GM23338 (cell line): ENCODE results near the gene RBMY1B.
"Not testable (repeated sequence)": the region's sequence is repeated elsewhere in the genome, so short reads cannot be mapped to it uniquely, and the experiment has no call there.

Experiments used
- CREB1 ChIP-seq: fragments of 250-450 bp; sonication (Bioruptor Pico); IDR thresholded peaks from 2 replicates; pipeline ENCODE4 v1.5.0; 2020; ENCODE audit warnings: low read depth, mild to moderate bottlenecking, moderate library complexity
- EZH2 ChIP-seq: fragments of 200-600 bp; sonication (generic); IDR thresholded peaks from one replicate; pipeline ENCODE4 v1.8.0; 2017; ENCODE audit warnings: antibody characterized with exemption, mild to moderate bottlenecking, low read depth; ENCODE audit not compliant: unreplicated experiment
- EZH2phosphoT487 ChIP-seq: fragments of 200-600 bp; sonication (generic); IDR thresholded peaks from one replicate; pipeline ENCODE4 v1.8.1; 2018; ENCODE audit warnings: antibody characterized with exemption; ENCODE audit not compliant: unreplicated experiment
- NANOG ChIP-seq: IDR thresholded peaks from 2 replicates; pipeline ENCODE4 v1.6.1; 2016; ENCODE audit warnings: antibody characterized with exemption, borderline replicate concordance
- POLR2AphosphoS5 ChIP-seq: IDR thresholded peaks from 2 replicates; pipeline ENCODE4 v1.6.1; 2016; ENCODE audit warnings: antibody characterized with exemption, low read depth
- STAT1 ChIP-seq: IDR thresholded peaks from one replicate; pipeline ENCODE4 v1.6.1; 2016; ENCODE audit warnings: antibody characterized with exemption; ENCODE audit not compliant: unreplicated experiment
- ZNF331 ChIP-seq: fragments of 250-450 bp; sonication (Bioruptor Pico); IDR thresholded peaks from 2 replicates; pipeline ENCODE4 v1.5.0; 2020; ENCODE audit warnings: low read depth, mild to moderate bottlenecking, moderate library complexity
- TF ChIP-seq, protein P1 (sequence below), 2 experiments: fragments of 200-600 bp in 1 of 2; sonication (generic) in 1 of 2; conservative IDR thresholded peaks; 2 replicates each; pipeline versions ENCODE4 v1.5.1 to v1.6.1; 2016 to 2017; ENCODE audit warnings: antibody characterized with exemption in 2 of 2, low read depth in 2 of 2, mild to moderate bottlenecking in 2 of 2, moderate library complexity in 1 of 2
- TF ChIP-seq, protein P2 (sequence below): IDR thresholded peaks from one replicate; pipeline ENCODE4 v1.6.1; 2018; ENCODE audit warnings: antibody characterized with exemption; ENCODE audit not compliant: unreplicated experiment
- TF ChIP-seq, protein P3 (sequence below): IDR thresholded peaks from 2 replicates; pipeline ENCODE4 v1.6.1; 2016; ENCODE audit warnings: antibody characterized with exemption

DNA sequence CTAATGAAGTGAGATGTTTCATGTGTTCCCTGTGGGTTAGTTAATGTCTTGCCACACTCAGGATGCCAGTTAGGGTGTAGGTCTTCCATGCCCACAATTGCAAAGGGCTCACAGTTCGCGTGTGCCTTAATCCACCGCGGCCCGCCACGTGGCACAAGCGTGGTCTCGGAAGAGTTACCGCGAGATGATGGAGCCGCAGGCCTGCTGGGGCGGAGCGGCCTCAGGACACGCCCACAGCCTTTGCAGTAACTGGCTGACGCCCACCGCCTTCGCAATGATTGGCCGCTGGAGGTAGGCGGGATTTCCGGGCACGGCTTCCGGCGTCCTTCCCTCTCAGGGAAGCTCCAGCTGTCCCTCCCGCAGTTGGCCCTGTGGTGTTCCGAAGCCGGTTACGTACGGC, 23.4 kb downstream of the RBMY1B start, which contains the start of gene RBMY1A1:
- TF ChIP-seq, protein P1, sequence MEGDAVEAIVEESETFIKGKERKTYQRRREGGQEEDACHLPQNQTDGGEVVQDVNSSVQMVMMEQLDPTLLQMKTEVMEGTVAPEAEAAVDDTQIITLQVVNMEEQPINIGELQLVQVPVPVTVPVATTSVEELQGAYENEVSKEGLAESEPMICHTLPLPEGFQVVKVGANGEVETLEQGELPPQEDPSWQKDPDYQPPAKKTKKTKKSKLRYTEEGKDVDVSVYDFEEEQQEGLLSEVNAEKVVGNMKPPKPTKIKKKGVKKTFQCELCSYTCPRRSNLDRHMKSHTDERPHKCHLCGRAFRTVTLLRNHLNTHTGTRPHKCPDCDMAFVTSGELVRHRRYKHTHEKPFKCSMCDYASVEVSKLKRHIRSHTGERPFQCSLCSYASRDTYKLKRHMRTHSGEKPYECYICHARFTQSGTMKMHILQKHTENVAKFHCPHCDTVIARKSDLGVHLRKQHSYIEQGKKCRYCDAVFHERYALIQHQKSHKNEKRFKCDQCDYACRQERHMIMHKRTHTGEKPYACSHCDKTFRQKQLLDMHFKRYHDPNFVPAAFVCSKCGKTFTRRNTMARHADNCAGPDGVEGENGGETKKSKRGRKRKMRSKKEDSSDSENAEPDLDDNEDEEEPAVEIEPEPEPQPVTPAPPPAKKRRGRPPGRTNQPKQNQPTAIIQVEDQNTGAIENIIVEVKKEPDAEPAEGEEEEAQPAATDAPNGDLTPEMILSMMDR (conservative IDR thresholded peaks at IDR 0.05; ENCODE audit: low read depth in 2 of 2) = not testable (repeated sequence)
- TF ChIP-seq, protein P2, sequence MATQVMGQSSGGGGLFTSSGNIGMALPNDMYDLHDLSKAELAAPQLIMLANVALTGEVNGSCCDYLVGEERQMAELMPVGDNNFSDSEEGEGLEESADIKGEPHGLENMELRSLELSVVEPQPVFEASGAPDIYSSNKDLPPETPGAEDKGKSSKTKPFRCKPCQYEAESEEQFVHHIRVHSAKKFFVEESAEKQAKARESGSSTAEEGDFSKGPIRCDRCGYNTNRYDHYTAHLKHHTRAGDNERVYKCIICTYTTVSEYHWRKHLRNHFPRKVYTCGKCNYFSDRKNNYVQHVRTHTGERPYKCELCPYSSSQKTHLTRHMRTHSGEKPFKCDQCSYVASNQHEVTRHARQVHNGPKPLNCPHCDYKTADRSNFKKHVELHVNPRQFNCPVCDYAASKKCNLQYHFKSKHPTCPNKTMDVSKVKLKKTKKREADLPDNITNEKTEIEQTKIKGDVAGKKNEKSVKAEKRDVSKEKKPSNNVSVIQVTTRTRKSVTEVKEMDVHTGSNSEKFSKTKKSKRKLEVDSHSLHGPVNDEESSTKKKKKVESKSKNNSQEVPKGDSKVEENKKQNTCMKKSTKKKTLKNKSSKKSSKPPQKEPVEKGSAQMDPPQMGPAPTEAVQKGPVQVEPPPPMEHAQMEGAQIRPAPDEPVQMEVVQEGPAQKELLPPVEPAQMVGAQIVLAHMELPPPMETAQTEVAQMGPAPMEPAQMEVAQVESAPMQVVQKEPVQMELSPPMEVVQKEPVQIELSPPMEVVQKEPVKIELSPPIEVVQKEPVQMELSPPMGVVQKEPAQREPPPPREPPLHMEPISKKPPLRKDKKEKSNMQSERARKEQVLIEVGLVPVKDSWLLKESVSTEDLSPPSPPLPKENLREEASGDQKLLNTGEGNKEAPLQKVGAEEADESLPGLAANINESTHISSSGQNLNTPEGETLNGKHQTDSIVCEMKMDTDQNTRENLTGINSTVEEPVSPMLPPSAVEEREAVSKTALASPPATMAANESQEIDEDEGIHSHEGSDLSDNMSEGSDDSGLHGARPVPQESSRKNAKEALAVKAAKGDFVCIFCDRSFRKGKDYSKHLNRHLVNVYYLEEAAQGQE = not testable (repeated sequence)
- TF ChIP-seq EZH2; NANOG; CREB1; EZH2phosphoT487; STAT1; POLR2AphosphoS5; ZNF331 (CRISPR knock-in tag): not testable (repeated sequence)
- TF ChIP-seq, protein P3, sequence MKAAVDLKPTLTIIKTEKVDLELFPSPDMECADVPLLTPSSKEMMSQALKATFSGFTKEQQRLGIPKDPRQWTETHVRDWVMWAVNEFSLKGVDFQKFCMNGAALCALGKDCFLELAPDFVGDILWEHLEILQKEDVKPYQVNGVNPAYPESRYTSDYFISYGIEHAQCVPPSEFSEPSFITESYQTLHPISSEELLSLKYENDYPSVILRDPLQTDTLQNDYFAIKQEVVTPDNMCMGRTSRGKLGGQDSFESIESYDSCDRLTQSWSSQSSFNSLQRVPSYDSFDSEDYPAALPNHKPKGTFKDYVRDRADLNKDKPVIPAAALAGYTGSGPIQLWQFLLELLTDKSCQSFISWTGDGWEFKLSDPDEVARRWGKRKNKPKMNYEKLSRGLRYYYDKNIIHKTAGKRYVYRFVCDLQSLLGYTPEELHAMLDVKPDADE = not testable (repeated sequence)
